Breast epithelium (tissue), 4 donors: ENCODE measurements around the gene STAT3. TPM values are rescaled to one million over a fixed set of nuclear protein-coding genes. Genes with fewer than 3 reads are reported as not detected.
A peak's percentile ranks its signal among the peaks of the same experiment; 100 is the strongest.

ENCODE experiments used
- DNase-seq, 2 donors: peaks; one replicate each; pipeline ENCODE4 v3.0.0-alpha.2; 2019; ENCODE audit warnings: low spot score in 2 of 2
- H3K27ac ChIP-seq, 2 donors: fragments of 200-600 bp; sonication (generic) in 1 of 2; one replicate each; pipeline ENCODE4 v1.5.1; 2016 to 2019; ENCODE audit warnings: mild to moderate bottlenecking in 1 of 2
- H3K27me3 ChIP-seq, 2 donors: fragments of 200-600 bp; sonication (generic) in 1 of 2; one replicate each; pipeline versions ENCODE4 v1.5.1 to v1.6.0; 2017 to 2019; ENCODE audit warnings: control low read depth in 1 of 2, mild to moderate bottlenecking in 1 of 2
- H3K36me3 ChIP-seq: fragments of 200-600 bp; one replicate; pipeline ENCODE4 v1.5.1; 2019
- H3K4me1 ChIP-seq, 2 donors: fragments of 200-600 bp; sonication (generic); one replicate each; pipeline ENCODE4 v1.5.1; 2016 to 2019; ENCODE audit warnings: control low read depth in 1 of 2
- H3K4me3 ChIP-seq, 3 donors: fragments of 200-600 bp; sonication (generic); 1 replicate in 2 of 3; 2 replicates in 1 of 3; pipeline ENCODE4 v1.5.1; 2016 to 2019; ENCODE audit warnings: mild to moderate bottlenecking in 3 of 3, moderate library complexity in 2 of 3
- H3K9me3 ChIP-seq, 2 donors: fragments of 200-600 bp; sonication (generic) in 1 of 2; one replicate each; pipeline ENCODE4 v1.5.1; 2016 to 2019; ENCODE audit warnings: control low read depth in 1 of 2
- CTCF ChIP-seq, 3 donors: fragments of 450-650 bp; IDR thresholded peaks; one replicate each; pipeline ENCODE4 v1.5.1; 2016 to 2017; ENCODE audit warnings: antibody characterized with exemption in 3 of 3, mild to moderate bottlenecking in 3 of 3, moderate library complexity in 3 of 3
- POLR2A ChIP-seq: fragments of 450-650 bp; IDR thresholded peaks from one replicate; pipeline ENCODE4 v1.6.1; 2016; ENCODE audit warnings: antibody characterized with exemption, mild to moderate bottlenecking, moderate library complexity
- POLR2AphosphoS5 ChIP-seq, 3 donors: sonication (generic); formaldehyde crosslinking; IDR thresholded peaks; one replicate each; pipeline ENCODE4 v1.6.1; 2017; ENCODE audit warnings: antibody characterized with exemption in 3 of 3
- intact Hi-C: fragments of 100-400 bp; cut with DNase I; formaldehyde crosslinking; loops from one replicate; pipeline ENCODE4 v1.15.1; 2023; ENCODE audit warnings: low total_unique reads
- total RNA-seq, 3 donors: library from RNA; depleted of rRNA; stranded (reverse); fragments of >200 nt; gene quantifications; one replicate each; pipeline ENCODE4 v1.1.0, GENCODE V29; 2016

The STAT3 gene
- total RNA-seq, 3 donors from 2014 or later: 193 to 322 (median 238) TPM

GRCh38 chr17:42279776-42280630, 108.2 kb downstream of the STAT3 start:
- H3K36me3 ChIP-seq: no peaks in the 10 kb centered on the region
- H3K27me3 ChIP-seq: no peaks in the 10 kb centered on the region
- DNase-seq: peak in 1 of 2 donors; percentile 16
- H3K4me3 ChIP-seq: no peak overlapping the region
- intact Hi-C loops: no loop called here
- no peaks in the 10 kb centered on the region for H3K9me3 ChIP-seq
- H3K27ac ChIP-seq: no peak overlapping the region
- peaks cover 5 to 14% of the 10 kb centered on the region in 2 donors for H3K4me1 ChIP-seq
- no peak for TF ChIP-seq POLR2A

GRCh38 chr17:42277342-42277712, 110.9 kb downstream of the STAT3 start:
- TF ChIP-seq POLR2AphosphoS5 (IDR thresholded peaks at IDR 0.05) (no peak), POLR2A (no peak), CTCF (IDR thresholded peaks at IDR 0.05) (no peak)
- DNase-seq: peak in 1 of 2 donors; percentile 23
- Histone ChIP-seq H3K4me1 (peaks cover 5 to 8% of the 10 kb centered on the region in 2 donors), H3K4me3 (peak overlapping the region in 2 of 3 donors; percentile 88), H3K27ac (peak overlapping the region; percentile 91 to 96), H3K27me3 (no peaks in the 10 kb centered on the region), H3K36me3 (no peaks in the 10 kb centered on the region), H3K9me3 (no peaks in the 10 kb centered on the region)
- intact Hi-C loops: no loop called here

- intact Hi-C loops: no loop called here
- Histone ChIP-seq H3K27ac (peak overlapping the region; percentile 91 to 96), H3K4me3 (peak overlapping the region; percentile 84 to 88 (median 88)), H3K36me3 (no peaks in the 10 kb centered on the region), H3K4me1 (peaks cover 5 to 8% of the 10 kb centered on the region in 2 donors), H3K27me3 (no peaks in the 10 kb centered on the region), H3K9me3 (no peaks in the 10 kb centered on the region)
- DNase-seq: peak in 1 of 2 donors; percentile 49
- peak in 2 of 3 donors; percentile 0 to 10 for TF ChIP-seq POLR2AphosphoS5 (IDR thresholded peaks at IDR 0.05)
- no peak for TF ChIP-seq POLR2A
- TF ChIP-seq CTCF (IDR thresholded peaks at IDR 0.05): no peak
These were observed 111.5 kb downstream of the STAT3 start for GRCh38 chr17:42276609-42277341.

GRCh38 chr17:42276359-42276608, 112.0 kb downstream of the STAT3 start, which contains the start of gene STAT5B:
STAT5B (minus strand) TSS chr17:42276391; CDS start chr17:42232127, 44,264 bp downstream.
- Histone ChIP-seq H3K27ac (peak within 1 kb of the TSS; percentile 91 to 96), H3K4me1 (peaks cover 5 to 8% of the 10 kb centered on the region in 2 donors), H3K9me3 (no peaks in the 10 kb centered on the region), H3K36me3 (no peaks in the 10 kb centered on the region), H3K4me3 (peak within 1 kb of the TSS; percentile 84 to 88 (median 88)), H3K27me3 (no peaks in the 10 kb centered on the region)
- TF ChIP-seq CTCF (IDR thresholded peaks at IDR 0.05) (no peak), POLR2AphosphoS5 (IDR thresholded peaks at IDR 0.05) (peak in 2 of 3 donors; percentile 9 to 23)
- intact Hi-C loops: no loop called here
- DNase-seq: peak; percentile 46 to 67

- peak overlapping the region; percentile 84 to 88 (median 88) for H3K4me3 ChIP-seq
- peak overlapping the region; percentile 91 to 96 for H3K27ac ChIP-seq
- intact Hi-C loops: no loop called here
- no peaks in the 10 kb centered on the region for H3K36me3 ChIP-seq
- peaks cover 5 to 8% of the 10 kb centered on the region in 2 donors for H3K4me1 ChIP-seq
- TF ChIP-seq POLR2A: no peak
- TF ChIP-seq POLR2AphosphoS5 (IDR thresholded peaks at IDR 0.05): peak in 1 of 3 donors; percentile 9
- H3K27me3 ChIP-seq: no peaks in the 10 kb centered on the region
- no peaks in the 10 kb centered on the region for H3K9me3 ChIP-seq
- peak in 1 of 2 donors; percentile 19 for DNase-seq
These were observed 112.5 kb downstream of the STAT3 start for GRCh38 chr17:42275527-42276358.
